ENCODE data around the gene MGAT4B. TPM values are rescaled to one million over a fixed set of nuclear protein-coding genes. Genes with fewer than 3 reads are reported as not detected.

The MGAT4B gene
- polyA plus RNA-seq (2011; rRNA removed) (57.4 and 110 TPM in 2 replicates), polyA plus RNA-seq (2017; fragmentation: RNase III; extraction: RNeasy Plus Mini Kit Qiagen cat#74134 plus additional on column Dnase treatment) (153 to 166 TPM (median 153 TPM) in 3 replicates), polyA minus RNA-seq (2011; rRNA and poly(A)+ RNA removed) (132 and 144 TPM in 2 replicates)
- 145 and 194 TPM in 2 replicates for polyA plus RNA-seq (2012; cell fraction: cytosol; rRNA removed)
- 436 and 532 TPM in 2 replicates for polyA plus RNA-seq (2012; cell fraction: nucleus; rRNA removed)

GRCh38 chr5:179806250-179807048, at the start of gene MGAT4B:
MGAT4B (minus strand) TSS chr5:179806866; CDS start chr5:179806583, 283 bp downstream.
- FAIRE-seq = no peak
- Histone ChIP-seq H3K4me2 (peak within 1 kb of the TSS; percentile 95), H3K4me1 (peaks cover 44% of the 10 kb centered on the region), H3K4me3 (peak within 1 kb of the TSS; percentile 94), H3K9me3 (no peaks in the 10 kb centered on the region), H3K27ac (peak within 1 kb of the TSS; percentile 91 to 99)
- ChIA-PET POLR2A (interaction anchor here (0.8 to 1.4 kb wide), 3 partner anchors 12 to 14 kb away, joined by 4 to 10 read pairs (median 5); partner anchors contain the start of gene SQSTM1), CTCF (interaction anchor here (0.6 to 1.9 kb wide), 6 partner anchors 14 to 124 kb away, joined by 3 to 6 read pairs (median 4); no protein-coding TSS in a partner anchor)
- ATAC-seq = peak; percentile 65 to 71
- DNase-seq (ENCODE audit: low read depth in 1 of 2, low spot score in 1 of 2) = peak in 1 of 2 experiments; percentile 78
- WGBS (ENCODE audit: missing lambda C conversion rate) = no CpG with 5 or more reads among the region's 108 CpGs
- TF ChIP-seq HES2 (IDR thresholded peaks at IDR 0.05) = no peak
- TF ChIP-seq ATOH8 (CRISPR knock-in tag; IDR thresholded peaks at IDR 0.05; ENCODE audit: low read depth) = no peak
- no peak for TF ChIP-seq FOSL2 (IDR thresholded peaks at IDR 0.05)
- peak; percentile 18; the same call in 1 of the 2 replicates for TF ChIP-seq FOSL2 (CRISPR knock-in tag; IDR thresholded peaks at IDR 0.05)
- no peak for TF ChIP-seq HOXA7 (CRISPR knock-in tag; IDR thresholded peaks at IDR 0.05)
- TF ChIP-seq ZNF302 (CRISPR knock-in tag; IDR thresholded peaks at IDR 0.05) = no peak
- TF ChIP-seq BCL3 (IDR thresholded peaks at IDR 0.05) = 0 out of 3 replicates have a peak, but pooled peaks have one; percentile 51
- TF ChIP-seq POLR2A (IDR thresholded peaks at IDR 0.05; ENCODE audit: low read length) = peak; percentile 63
- TF ChIP-seq CBX2 (IDR thresholded peaks at IDR 0.05; ENCODE audit: borderline replicate concordance, low read depth) = no peak
- no peak for TF ChIP-seq TP53 (CRISPR knock-in tag; IDR thresholded peaks at IDR 0.05)
- no peak for TF ChIP-seq FOSB (CRISPR knock-in tag; IDR thresholded peaks at IDR 0.05)
- no peak for TF ChIP-seq TFCP2L1 (CRISPR knock-in tag; IDR thresholded peaks at IDR 0.05)
- peak; percentile 55 to 85; a peak in 4 of 5 replicates for TF ChIP-seq JUN (IDR thresholded peaks at IDR 0.05)

GRCh38 chr5:179854356-179854755, 47.7 kb upstream of the MGAT4B start:
- Histone ChIP-seq H3K9me3 (no peaks in the 10 kb centered on the region), H3K4me1 (peaks cover 3% of the 10 kb centered on the region; the same call in 1 of the 3 replicates), H3K4me3 (no peak overlapping the region), H3K27ac (no peak overlapping the region), H3K4me2 (no peak overlapping the region)
- no peak for ATAC-seq
- ChIA-PET CTCF (no interaction called here), POLR2A (no interaction called here)
- FAIRE-seq = no peak
- TF ChIP-seq MAZ (IDR thresholded peaks at IDR 0.05; ENCODE audit: borderline replicate concordance, low read depth, low read length) (no peak), ZSCAN20 (CRISPR knock-in tag; IDR thresholded peaks at IDR 0.05) (no peak), REST (IDR thresholded peaks at IDR 0.05) (no peak), NR3C1 (IDR thresholded peaks at IDR 0.05) (no peak), HOXA7 (CRISPR knock-in tag; IDR thresholded peaks at IDR 0.05) (no peak), JUNB (IDR thresholded peaks at IDR 0.05) (no peak)
- DNase-seq (ENCODE audit: low read depth in 1 of 2, low spot score in 1 of 2) = no peak
- 95% methylated on average over 8 of the region's 8 CpGs for WGBS (ENCODE audit: missing lambda C conversion rate)
